HG02588 (cell line): ENCODE data around the gene MTMR1.

ENCODE experiments used
- ATAC-seq: cut with Tn5 transposase; IDR thresholded peaks from one replicate; pipeline ENCODE4 v1.9.1; 2021; ENCODE audit warnings: mild to moderate bottlenecking, moderate library complexity; ENCODE audit not compliant: unreplicated experiment

Gene MTMR1

DNA sequence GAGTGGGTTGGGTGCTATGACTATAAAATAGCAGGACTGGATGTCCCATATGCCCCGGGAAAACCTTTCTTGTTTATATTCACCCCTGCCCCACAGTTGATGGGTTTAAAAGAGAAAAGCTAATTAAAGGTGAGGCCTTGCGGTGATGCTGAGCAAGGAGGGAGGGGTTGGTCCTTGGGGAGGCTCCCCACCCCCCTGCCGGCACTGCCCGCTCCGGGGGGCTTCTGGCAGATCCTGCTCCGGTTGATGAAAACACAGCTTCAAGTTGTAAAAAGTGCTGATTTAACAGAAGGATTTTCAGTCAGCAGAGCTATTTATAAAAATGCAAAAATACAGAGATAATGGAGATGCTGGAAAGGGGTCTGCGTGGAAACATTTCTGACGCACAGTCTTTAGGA, 68.6 kb downstream of the MTMR1 start:
- ATAC-seq: no peak

DNA sequence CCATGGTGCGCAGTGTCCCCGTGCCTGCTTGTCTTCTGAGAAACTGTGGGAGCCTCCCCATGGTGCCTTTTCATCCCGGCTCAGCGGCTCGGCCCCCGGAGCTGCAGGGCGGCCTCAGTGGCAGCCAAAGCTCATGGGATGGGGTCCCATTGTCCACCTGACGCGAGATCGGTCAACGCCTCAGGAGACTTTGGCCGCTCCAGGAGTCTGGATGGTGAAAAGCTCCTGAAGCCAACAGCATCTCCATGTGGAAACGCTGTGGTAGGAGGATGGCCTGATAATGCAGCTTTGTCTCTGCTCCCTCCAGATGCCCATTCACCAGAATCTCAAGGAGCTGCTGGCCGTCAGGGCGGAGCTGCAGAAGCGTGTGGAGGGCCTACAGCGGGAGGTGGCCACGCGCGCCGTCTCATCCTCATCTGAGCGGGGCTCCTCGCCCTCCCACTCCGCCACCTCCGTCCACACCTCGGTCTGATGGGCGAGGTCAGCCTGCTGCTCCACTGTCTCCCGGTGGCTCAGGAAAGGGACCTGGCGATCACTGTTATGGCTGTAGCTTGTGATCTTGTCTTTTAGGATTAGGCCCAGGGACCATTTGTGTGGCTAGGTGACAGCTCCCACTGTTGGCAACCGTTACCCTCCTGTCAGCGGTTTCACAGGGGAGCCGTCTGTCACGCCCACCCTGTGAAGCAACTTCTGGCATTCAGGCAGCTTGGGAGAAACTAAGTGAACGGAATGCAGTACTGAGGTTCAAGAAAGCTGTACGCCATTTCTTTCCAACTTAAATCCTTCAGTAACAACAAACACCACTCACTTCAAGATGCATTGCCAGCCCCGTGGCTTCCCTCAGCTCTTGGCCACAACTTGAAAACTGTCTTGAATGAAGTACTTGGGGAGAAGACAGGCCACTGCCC, 69.3 kb downstream of the MTMR1 start:
- ATAC-seq: no peak

DNA sequence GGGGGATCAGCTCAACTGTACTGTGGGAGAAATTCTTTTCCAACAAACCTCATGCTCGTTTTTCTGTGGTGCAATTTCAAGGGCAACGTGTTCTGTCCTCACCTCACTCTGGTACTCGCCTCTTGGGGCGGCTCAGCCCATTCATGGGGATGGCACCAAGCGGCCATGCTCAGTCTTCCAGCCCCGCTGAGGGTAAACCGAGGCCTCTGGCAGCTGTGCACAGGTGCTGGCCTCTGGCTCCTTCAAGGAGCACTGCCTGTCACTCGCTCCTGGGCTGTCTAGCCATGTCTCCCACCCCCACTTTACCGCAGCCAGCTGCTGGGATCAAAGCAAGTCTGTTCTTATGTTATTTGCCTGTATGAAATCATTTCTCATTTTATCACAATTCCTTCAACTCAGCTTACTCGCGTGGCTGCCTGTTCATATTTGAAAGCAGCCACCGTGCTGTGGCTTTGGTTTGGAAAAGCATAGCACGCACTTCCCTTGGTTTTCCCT, 70.2 kb downstream of the MTMR1 start:
- no peak for ATAC-seq

DNA sequence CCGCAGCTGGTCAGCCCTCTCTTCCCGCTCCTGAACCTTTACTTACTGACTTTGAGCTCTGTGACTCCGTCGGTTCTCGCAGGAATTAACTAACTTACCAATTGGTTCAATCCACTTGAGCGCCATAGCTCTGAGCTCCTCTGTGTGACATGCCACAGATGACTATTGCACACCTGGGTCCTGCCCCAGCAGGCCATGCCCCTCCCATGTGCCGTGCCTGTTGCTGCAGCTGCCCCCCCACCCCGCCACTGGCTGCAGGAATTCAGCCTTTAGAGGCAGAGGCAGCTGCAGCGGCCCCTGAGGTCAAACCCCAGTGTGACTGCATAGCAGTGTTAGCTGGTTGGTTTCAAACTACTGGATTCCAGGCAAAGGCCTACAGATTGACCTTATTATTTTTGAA, 70.6 kb downstream of the MTMR1 start:
- ATAC-seq: no peak

DNA sequence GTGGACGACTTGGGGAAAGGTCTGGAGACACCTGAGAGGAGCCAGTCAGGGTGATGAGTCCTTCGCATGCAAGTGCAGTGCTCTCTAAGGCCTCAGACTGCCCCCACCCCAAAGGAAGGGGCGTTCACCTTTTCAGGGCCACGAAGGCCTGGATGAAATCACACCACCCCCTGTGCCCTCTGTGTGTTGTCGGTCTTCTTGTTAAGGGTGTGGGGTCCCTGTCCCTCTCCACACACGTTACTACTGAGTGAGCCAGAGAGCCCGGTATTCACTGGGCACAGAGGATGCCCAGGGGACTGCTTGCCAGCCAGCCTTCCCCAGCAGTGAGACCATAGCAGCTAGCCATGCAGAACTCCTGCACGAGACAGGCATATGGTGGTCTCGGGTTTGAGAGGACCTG, 72.0 kb downstream of the MTMR1 start:
- no peak for ATAC-seq

DNA sequence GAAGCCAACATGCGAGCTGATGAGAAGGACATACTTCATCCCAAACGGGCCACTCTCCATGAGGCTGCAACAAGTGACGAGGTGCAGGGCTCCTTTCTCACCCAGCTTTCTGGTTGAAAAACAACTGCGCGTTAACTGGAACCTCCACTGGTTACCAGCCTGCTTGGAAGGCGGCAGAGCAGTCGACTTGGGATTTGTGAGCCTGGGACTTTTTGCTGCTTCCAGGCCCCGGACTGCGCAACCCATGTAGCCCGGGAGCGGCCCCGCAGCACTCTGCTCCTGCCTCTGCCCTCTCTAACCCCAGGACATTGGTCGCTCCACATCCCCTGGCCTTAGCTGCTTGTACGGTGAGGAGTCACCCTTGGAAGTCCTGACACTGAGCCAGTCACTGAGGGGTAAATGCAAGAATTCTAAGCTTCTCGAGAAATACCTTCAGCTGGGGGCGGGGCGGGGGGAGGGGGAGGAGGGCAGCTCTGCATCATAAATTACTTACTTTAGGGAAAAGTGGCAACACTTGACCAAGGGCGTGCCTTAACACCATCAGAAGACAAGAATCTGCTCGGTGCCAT, 72.7 kb downstream of the MTMR1 start:
- ATAC-seq: no peak

DNA sequence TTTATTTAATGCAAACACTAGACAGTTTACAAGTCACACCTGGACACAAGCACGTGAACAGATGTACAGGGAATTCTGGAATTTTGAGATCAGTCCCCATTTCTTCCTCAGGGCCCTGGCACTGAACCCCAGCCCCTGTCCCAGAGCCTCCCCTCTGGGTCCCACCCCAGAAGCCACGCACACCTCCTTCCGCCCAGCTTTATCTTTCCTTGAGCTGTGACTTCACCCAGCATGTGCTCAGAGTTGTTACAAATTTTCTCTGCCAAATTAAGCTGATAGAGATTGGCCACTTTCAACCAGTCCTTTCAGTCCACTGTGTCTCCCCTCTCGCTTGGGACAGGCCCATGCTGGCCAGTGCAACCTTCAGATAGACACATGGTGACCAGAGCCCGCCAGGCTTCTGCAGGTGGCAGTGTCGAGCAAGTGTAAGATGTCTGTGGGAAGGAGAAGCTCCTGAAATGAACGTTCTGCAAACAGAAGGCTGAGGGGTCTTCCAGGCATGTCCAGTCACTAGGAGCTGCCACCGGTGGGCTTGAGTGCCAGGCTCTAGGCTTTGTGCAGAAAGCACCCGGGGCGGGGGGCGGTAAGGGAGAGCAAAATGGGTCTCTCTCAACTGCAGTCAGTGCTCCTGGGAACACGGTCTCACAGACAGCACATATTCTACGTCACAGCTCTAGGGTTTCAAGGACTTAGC, 73.3 kb downstream of the MTMR1 start:
- ATAC-seq: no peak

DNA sequence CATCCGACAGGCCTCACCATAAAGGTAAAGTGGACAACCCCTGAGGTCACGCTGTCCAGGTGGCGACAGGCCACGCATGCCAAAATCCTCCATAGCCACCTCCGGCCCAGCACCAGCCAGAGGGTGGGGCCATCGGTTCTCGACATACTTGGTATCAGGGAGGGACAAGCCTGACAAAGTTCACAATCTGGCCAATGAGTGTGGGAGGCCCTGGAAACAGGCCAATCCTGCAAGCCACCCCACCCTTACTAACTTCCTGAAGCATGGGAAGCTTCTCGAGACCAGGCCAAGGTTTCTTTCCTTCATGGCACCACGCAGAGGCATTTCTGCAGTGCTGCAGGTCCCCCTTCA, 73.8 kb downstream of the MTMR1 start:
- ATAC-seq: no peak

DNA sequence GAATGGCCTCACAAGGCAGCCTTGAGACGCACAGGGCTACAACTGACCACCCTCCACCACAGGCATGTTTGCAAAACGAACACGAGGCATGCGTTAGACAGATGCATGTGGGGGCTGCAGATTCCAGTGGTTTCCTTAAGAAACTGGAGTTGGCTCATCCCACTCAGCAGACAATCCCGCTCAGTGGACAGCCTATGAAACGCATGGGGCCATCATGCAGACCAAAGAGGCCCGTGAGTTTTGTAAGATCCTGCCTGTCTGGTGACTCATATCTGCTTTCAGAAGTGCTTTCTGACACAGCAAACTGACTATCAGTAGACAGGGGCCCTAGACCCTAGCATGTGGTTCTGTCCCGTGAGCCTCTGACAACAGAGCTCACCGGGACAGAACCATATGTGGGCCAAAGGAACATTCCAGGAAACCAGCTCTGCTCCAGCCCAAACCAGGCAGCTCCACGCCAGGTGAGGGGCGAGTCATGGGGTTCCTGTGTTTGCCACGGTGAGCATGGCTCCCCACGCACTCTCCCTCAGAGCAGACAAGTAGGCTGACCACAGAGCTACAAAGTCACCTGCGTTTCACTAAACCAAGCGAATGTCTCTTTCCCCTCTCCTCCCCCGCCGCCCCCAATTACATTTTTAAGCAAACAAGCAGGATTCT, 74.4 kb downstream of the MTMR1 start:
- ATAC-seq: no peak

DNA sequence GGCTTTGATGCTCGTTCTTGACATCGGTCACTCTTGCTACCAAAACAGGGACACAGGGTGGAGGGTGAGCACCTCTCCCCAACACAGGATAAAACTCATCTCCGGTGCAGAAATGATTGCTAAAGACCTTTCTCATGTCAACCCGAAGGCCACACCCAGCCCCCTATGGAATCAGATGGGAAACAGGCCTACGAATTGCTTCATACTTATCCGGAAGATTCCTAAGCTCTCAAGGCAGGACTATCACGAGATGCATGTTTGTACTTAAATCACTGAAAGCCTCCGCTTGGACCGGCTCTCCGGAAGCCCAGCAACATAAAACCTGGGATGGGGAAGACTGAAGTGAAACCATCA, 74.9 kb downstream of the MTMR1 start:
- no peak for ATAC-seq

DNA sequence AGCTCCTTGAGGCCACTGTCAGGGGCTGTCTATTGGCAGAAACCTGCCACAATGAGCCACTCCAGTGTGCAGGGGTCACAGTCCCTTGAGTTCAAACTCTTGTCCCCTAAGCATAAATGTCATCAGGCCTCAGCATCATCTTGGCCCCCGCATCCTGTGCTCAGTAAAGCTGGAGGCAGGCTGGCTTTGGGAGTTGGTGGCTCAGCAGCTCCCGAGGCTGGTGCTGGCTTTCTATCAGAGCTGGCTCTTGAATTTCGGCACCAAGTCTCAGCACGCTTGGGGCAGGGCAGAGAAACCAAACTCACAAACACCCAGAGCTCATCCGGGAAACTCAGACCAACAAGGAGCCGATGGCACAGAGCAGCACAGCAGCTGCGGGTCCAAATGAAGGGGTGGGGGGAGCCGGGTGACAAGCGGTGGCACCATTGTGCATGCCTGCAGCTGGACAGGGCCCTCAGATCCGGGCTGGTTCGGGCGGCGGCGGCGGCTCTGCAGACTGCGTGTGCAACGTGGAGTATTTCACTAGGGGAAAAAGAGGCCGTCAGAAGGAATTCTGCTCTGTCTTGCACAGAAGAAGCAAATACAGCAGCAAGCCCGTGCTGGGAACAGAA, 75.5 kb downstream of the MTMR1 start:
- ATAC-seq: no peak

DNA sequence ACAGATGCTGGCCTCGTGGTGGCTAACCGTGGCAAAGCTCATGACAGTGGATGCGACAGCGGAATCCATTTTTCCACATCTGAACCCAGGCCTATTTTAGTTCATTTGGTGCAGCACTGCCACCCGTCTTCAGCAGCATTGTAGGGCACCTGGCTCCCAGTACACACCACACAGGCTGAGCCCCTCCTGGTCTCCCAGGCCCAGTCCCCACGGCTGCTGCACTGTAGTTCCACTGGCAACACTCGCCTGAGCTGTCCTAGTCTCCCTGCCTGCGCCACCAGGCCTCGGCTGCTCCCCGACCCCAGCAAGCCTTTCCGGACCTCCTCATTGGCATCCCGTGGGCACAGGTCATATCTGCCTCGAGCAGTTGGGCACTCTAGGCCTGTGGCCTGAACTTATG, 76.2 kb downstream of the MTMR1 start:
- no peak for ATAC-seq

DNA sequence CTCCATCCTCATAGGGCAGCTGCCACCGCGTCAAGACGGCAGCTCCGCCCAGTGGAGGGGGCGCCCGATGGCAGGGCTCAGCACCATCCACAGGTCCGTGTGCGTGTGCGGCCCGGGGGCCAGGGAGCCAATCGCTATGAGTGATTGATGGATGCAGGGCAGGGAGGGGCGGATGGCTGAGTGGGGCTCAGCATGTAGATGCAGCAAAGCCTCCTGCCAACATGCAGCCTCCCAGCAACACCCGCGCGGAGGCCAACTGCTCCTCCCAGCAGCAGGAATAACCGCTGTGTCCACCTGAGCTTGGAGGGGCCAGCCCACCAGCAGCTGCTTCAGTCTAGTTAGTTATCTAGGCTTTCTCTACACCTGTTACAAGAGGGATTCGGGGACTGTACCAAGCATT, 77.4 kb downstream of the MTMR1 start:
- ATAC-seq: no peak

DNA sequence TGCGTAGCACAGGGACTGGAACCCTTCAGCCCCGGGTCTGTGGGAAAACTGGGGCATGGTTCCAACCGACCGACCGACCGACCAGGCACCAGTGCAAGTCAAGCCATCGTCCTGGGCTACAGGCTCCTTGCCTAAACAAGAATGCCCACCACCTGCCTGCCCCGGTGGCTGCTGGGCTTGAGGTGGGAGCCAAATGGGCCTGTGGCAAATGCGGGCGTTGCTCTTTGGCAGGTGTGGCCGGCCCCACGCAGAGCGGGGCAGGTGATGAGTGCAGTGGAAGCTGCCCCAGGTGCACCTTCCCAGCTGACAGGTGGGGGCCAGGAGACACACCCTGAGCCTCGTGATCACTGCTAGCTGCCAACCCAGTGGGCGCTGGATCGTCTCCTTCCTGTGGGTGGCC, 77.9 kb downstream of the MTMR1 start:
- no peak for ATAC-seq

DNA sequence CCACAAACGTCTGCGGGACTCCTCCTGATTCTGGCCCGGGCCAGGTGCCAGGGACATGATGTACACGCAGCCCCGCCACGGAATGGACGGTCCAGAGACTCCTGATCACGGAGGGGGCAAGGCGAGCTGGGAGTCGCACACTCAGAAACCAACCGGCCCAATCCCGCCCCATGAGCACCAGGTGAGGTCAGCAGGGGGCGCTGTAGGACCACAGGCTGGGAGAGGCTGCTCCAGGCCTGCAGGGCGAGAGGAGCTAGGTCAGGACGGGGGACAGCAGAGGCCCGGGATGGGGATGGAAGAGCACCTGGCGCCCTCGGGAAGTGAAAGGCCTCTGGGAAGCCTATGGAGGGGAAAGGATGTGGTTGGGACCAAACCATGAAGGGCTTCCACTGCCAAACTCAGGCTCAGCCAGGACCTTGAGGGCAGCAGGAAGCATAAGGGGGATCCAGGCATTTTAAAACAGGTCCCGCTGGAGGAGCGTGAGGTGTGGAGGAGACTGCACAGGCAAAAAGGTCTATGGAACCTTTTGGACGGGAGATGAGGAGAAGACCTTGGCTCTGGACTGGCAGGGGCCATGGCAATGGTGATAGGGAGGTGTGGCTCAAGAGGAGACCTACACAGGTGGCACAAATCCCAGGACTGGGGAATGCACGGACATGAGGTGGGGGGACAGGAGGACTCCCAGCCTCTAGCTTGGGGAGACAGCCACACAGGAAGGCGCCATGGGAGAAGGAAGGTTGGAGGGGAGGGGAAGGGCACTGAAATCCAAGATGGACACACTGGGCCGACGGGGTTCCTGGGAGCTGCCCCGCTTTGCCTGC, 79.2 kb downstream of the MTMR1 start:
- ATAC-seq: no peak

DNA sequence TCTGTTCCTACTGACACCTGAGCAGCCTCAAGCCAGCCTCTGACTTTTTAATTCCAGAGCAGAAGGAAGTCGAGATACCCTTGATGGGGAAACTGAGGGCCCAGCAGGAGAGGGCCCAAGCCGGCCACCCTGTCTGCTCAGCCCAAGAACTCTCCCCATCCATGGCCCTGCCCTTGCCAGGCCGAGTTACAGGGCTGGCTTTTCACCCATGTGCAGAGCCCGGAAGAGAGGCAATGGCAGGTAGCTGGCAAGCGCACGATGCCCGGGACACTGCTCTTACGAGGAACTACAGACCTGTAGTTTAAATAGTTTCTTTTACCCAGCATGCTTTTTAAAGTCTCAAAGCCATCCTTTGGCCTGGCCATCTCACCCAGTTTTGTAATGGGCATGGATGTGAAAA, 79.9 kb downstream of the MTMR1 start:
- no peak for ATAC-seq

DNA sequence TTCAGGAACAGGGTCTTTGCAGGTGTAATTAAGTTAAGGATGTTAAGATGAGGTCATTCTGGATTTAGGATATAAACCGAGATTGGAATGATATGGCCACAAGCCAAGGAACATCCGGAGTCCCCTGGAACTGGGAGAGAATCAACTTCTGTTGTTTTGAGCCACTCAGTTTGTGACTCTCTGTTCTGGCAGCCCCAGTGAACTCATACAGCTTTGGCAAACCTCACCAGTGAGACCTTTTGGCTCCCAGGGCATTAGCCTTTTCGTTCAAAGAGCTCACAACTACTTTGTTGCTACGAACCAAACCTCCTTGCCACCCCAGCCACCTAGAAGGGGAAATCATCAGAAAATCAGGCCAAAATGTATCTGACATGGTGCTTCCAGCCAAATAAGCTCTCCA, 80.4 kb downstream of the MTMR1 start:
- no peak for ATAC-seq

DNA sequence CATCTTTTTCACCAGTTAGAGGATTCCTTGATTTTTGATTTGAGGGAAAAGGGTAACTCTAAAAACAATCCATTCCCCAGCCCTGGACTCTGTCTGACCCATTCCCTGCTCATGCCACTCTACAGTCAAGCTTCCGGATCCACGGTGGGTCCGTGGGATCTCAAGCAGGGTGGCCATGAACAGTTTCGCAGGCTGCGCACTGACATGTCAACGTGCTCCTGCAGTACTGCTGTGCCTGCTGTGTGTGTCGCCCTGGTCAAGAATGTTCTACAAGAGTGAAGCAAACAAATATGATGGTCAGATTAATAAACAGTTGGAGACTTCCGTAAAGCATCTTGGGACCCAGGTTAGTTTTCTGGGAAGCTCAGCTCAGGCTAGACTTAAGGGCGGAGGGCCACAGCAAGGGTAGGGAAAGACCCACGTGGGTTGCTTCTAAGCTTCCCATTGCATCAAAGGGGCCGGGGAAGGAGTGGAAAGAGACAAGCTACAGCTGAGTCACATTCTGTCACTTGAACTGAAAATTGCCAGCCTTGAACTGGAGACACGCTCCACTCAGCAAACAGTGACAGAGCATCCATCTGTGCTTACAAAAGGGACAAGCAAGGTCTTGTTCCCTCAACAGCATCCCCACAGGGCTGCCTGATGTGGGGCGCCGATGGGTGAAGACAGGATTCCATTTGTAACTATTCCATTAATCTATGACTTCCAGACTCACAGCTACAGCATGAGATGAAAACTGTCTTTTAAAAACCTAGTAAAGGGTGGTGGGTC, 81.8 kb downstream of the MTMR1 start:
- no peak for ATAC-seq

DNA sequence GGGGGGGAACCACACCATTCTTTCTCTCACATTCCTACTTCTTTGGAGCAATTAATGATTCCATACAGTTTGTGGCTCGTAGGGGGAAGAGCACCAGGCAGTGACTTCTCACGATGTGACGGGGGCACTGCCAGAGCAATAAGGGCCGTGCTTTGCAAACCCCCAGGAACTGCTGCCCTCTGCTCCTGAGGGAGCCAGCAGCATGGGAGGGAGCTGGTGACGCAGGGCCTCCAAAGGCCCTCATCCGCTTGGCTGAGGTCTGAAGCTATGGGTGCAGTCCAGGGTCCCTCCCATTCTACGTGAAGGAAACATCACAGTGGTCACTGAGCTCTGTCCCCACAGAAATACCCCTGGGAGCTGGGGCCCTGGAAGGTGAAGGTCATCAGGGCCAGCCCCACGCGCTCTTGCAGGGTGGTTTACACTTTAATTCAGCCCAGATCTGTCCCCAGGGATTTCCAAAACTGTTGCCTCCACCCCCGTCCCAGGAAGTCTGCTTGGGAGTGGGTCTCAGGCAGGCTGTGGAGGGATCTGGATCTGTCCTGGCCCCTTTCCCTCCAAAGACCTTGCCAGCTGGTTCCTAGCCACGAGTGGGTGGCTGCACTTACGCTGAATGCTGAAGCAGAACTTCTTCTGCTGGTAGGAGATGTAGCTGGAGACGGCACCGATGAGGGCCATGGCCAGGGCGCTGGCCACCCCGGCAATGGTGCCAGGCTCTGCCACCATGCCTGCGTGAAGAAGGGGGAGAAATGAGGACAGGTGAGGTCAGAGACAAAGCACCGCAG, 82.6 kb downstream of the MTMR1 start:
- ATAC-seq: no peak
